ENCODE measurements around the gene PABPC5.

Gene PABPC5

GRCh38 chrX:91434351-91435168, at the start of gene PABPC5:
Gene PABPC5, plus strand, starts transcription at chrX:91434839. Its CDS starts 739 bp downstream, at chrX:91435578.
- peak; percentile 86 for DNase-seq

GRCh38 chrX:91389026-91389425, 45.6 kb upstream of the PABPC5 start:
- no peak for DNase-seq

- no peak for DNase-seq
Measured at GRCh38 chrX:91414713-91415112, 19.9 kb upstream of the PABPC5 start.

- DNase-seq: peak; percentile 0
Measured at GRCh38 chrX:91435395-91435794, 756 bp downstream of the PABPC5 start.

Measured in fibroblast of skin of right biceps (primary cell).